Psoas muscle (tissue), 8 donors: ENCODE measurements around the gene CT47A7. TPM values are rescaled to one million over a fixed set of nuclear protein-coding genes. Genes with fewer than 3 reads are reported as not detected.
"Not testable (repeated sequence)": the region's sequence is repeated elsewhere in the genome, so short reads cannot be mapped to it uniquely, and the experiment has no call there.

Experiments
- ATAC-seq, 4 donors: fragments of 200-7000 bp; cut with Tn5 transposase; one replicate each; pipeline ENCODE4 v1.9.1; 2020; ENCODE audit warnings: moderate library complexity in 3 of 4, mild to moderate bottlenecking in 2 of 4
- DNase-seq, 2 donors: peaks; one replicate each; pipeline ENCODE4 v3.0.0-alpha.2; 2020
- H3K27ac ChIP-seq: fragments of 200-600 bp; one replicate; pipeline ENCODE4 v1.8.0; 2022
- H3K27me3 ChIP-seq, 3 donors: fragments of 200-600 bp in 1 of 3; one replicate each; pipeline versions ENCODE4 v1.6.1 to v1.8.0; 2013 to 2022; ENCODE audit warnings: low read length in 2 of 3, mild to moderate bottlenecking in 2 of 3, moderate library complexity in 1 of 3; ENCODE audit not compliant: insufficient read depth in 3 of 3
- H3K36me3 ChIP-seq, 2 donors: fragments of 200-600 bp in 1 of 2; one replicate each; pipeline versions ENCODE4 v1.6.1 to v1.8.0; 2013 to 2022; ENCODE audit warnings: low read depth in 1 of 2, mild to moderate bottlenecking in 1 of 2, moderate library complexity in 1 of 2; ENCODE audit not compliant: insufficient read depth in 1 of 2
- H3K4me1 ChIP-seq: fragments of 200-600 bp; one replicate; pipeline ENCODE4 v1.8.0; 2022
- H3K4me3 ChIP-seq: fragments of 200-600 bp; one replicate; pipeline ENCODE4 v1.8.0; 2022; ENCODE audit warnings: mild to moderate bottlenecking
- H3K9me3 ChIP-seq: fragments of 200-600 bp; one replicate; pipeline ENCODE4 v1.8.0; 2022
- CTCF ChIP-seq: fragments of 200-600 bp; IDR thresholded peaks from one replicate; pipeline ENCODE4 v1.8.0; 2022; ENCODE audit warnings: antibody characterized with exemption
- WGBS, 3 donors: extraction: QIAGEN DNeasy Blood & Tissue Kit; methylation state at CpG; one replicate each; pipeline versions ENCODE4 v1.1.6 to v1.1.7; 2013; 5-methylcytosine and 5-hydroxymethylcytosine counted together
- intact Hi-C, 2 donors: fragments of 100-400 bp; cut with DNase I; formaldehyde crosslinking; loops; one replicate each; pipeline versions ENCODE4 v1.11.0 to v1.14.2; 2022
- long read RNA-seq, 2 donors: library from polyadenylated mRNA; unstranded; transcript quantifications; one replicate each; pipeline ENCODE4 v2.0.0, GENCODE V29; 2021
- polyA plus RNA-seq, 3 donors: library from polyadenylated mRNA; stranded (reverse); fragments of 200-250 nt; gene quantifications; one replicate each; pipeline ENCODE4 v1.2.3, GENCODE V29; 2013
- total RNA-seq, 4 donors: library from RNA; stranded (reverse); fragmentation: NEBNext Ultra II Directional in 2 of 4; extraction: Animal tissue kit (Norgen Biotek cat#: 25700) in 2 of 4; gene quantifications; one replicate each; pipeline versions ENCODE4 v1.2.1 to v1.2.4, GENCODE V29; 2021 to 2023
- donor health status: healthy with polysubstance abuse.
- donor health status: DM: no; HTN: no; CAD: no; lungs with moderate emphysema.
- donor health status: Bipolar disorder and iron deficiency.
- donor health status: healthy.
- donor health status: DM: yes; HTN: yes; CAD: no.
- donor health status: DM: no; HTN: no; CAD: no.
- donor health status: DM: no; HTN: no; CAD: no.
- donor health status: DM: yes; HTN: yes; CAD: no.

Gene CT47A7
- not detected for total RNA-seq
- polyA plus RNA-seq = not detected
- long read RNA-seq, donor 1 = 0 reads
- long read RNA-seq, donor 2 = 0 reads

GRCh38 chrX:120956500-120956899 lies at the start of gene CT47A7:
CT47A7 (minus strand) TSS chrX:120956600; CDS start chrX:120956345, 255 bp downstream.
- H3K36me3 ChIP-seq, ATAC-seq, H3K4me1 ChIP-seq, H3K4me3 ChIP-seq, H3K9me3 ChIP-seq, DNase-seq, intact Hi-C loops, H3K27me3 ChIP-seq, H3K27ac ChIP-seq: not testable (repeated sequence)
- WGBS, 3 donors = no CpG with 5 or more reads among the region's 7 CpGs

DNA sequence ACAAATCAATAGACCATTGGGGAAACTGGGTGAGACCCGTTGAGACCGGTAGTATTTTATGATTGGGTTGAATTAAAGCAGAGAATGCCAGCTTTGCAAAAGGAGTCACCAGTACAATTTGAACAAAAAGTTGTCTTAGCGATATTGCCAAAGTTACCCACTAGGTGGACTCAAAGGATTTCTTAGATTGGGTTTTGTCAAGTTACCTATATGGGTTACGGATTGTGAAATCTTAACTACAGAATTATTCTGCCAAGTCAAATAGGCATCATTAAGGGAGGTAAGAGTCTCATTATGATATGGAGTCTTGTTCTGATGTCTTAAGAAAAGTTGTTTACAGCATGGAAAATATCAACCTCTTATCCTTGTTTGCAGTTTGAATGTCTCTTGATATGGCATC lies 44.2 kb upstream of the CT47A7 start:
- intact Hi-C loops = no loop called here

DNA sequence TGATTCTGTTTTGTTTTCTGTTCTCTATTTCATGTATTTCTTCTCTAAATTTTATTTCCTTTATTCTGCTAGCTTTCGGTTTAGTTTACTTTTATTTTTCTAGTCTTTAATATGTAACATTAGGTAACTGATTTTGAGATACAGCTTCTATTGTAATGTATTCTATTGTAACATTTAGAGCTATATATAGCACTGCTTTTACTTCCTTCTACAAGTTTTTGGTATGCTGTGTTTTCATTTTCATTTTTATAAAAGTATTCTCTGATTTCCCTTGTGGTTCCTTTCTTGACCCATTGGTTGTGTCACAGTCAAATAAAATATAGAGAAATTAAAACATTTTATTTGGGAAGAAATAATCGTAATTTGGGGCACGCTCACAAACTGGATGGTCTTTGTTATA lies 43.0 kb upstream of the CT47A7 start:
- Histone ChIP-seq H3K4me1 (no peaks in the 10 kb centered on the region), H3K27ac (no peak overlapping the region), H3K27me3 (no peaks in the 10 kb centered on the region), H3K36me3 (no peaks in the 10 kb centered on the region), H3K9me3 (no peaks in the 10 kb centered on the region), H3K4me3 (no peak overlapping the region)
- intact Hi-C loops = no loop called here
- TF ChIP-seq CTCF = no peak
- 76 to 89% (median 87%) methylated on average over 3 of the region's 3 CpGs for WGBS, 3 donors
- no peak for DNase-seq
- no peak for ATAC-seq

More for the DNA sequence above, 44.2 kb upstream of the CT47A7 start:
- ATAC-seq (no peak), DNase-seq (no peak)
- 55 to 62% (median 61%) methylated on average over 4 of the region's 4 CpGs for WGBS, 3 donors
- Histone ChIP-seq H3K27me3 (no peaks in the 10 kb centered on the region), H3K27ac (no peak overlapping the region), H3K4me3 (no peak overlapping the region), H3K36me3 (no peaks in the 10 kb centered on the region), H3K4me1 (no peaks in the 10 kb centered on the region), H3K9me3 (no peaks in the 10 kb centered on the region)
- no peak for TF ChIP-seq CTCF

DNA sequence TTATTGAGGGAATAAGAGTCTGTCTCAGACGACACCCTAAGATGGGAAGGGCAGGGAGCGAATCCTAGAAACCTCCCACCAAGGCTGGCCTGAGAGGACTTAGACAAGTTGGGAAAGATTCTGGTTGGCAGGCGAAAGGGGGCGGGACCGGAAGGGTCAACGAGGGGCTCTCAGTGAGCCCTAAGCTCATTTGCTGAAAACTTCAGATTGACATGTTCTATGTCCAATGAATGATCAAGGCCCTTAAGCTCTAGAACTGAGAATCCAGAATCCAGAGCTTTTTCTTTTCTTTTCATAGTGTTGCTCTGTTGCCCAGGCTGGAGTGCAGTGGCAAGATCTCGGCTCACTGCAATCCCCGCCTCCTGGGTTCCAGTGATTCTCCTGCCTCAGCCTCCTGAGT lies 29.3 kb upstream of the CT47A7 start, which contains the start of gene CT47A1:
TSS of gene CT47A1 (minus strand) at position 101 of the 400 bp plus-strand sequence. CDS start 231 bp downstream, outside the sequence.
- H3K36me3 ChIP-seq, DNase-seq, H3K4me1 ChIP-seq, H3K4me3 ChIP-seq, ATAC-seq, H3K27me3 ChIP-seq, H3K9me3 ChIP-seq, H3K27ac ChIP-seq, intact Hi-C loops: not testable (repeated sequence)
- no CpG with 5 or more reads among the region's 8 CpGs for WGBS, 3 donors

Other genes with a start within 250 kb of the CT47A7 start
- gene CT47B1, start 80.7 kb downstream of the CT47A7 start, total RNA-seq = not detected
- not detected for gene CT47B1, start 80.7 kb downstream of the CT47A7 start, polyA plus RNA-seq
- gene CT47A11, start 19.4 kb downstream of the CT47A7 start, total RNA-seq = not detected
- not detected for gene CT47A11, start 19.4 kb downstream of the CT47A7 start, polyA plus RNA-seq
- not detected for gene CT47A10, start 14.6 kb downstream of the CT47A7 start, total RNA-seq
- not detected for gene CT47A10, start 14.6 kb downstream of the CT47A7 start, polyA plus RNA-seq
- gene CT47A9, start 9.7 kb downstream of the CT47A7 start, total RNA-seq = not detected
- not detected for gene CT47A9, start 9.7 kb downstream of the CT47A7 start, polyA plus RNA-seq
- not detected for gene CT47A8, start 4.9 kb downstream of the CT47A7 start, total RNA-seq
- gene CT47A8, start 4.9 kb downstream of the CT47A7 start, polyA plus RNA-seq = not detected
- not detected for gene CT47A6, start 4.9 kb upstream of the CT47A7 start, total RNA-seq
- gene CT47A6, start 4.9 kb upstream of the CT47A7 start, polyA plus RNA-seq = not detected
- gene CT47A5, start 9.7 kb upstream of the CT47A7 start, total RNA-seq = not detected
- gene CT47A5, start 9.7 kb upstream of the CT47A7 start, polyA plus RNA-seq = not detected
- gene CT47A4, start 14.6 kb upstream of the CT47A7 start, total RNA-seq = not detected
- not detected for gene CT47A4, start 14.6 kb upstream of the CT47A7 start, polyA plus RNA-seq
- not detected for gene CT47A3, start 19.5 kb upstream of the CT47A7 start, total RNA-seq
- gene CT47A3, start 19.5 kb upstream of the CT47A7 start, polyA plus RNA-seq = not detected
- not detected for gene CT47A2, start 24.3 kb upstream of the CT47A7 start, total RNA-seq
- not detected for gene CT47A2, start 24.3 kb upstream of the CT47A7 start, polyA plus RNA-seq
- not detected for gene CT47A1, start 29.2 kb upstream of the CT47A7 start, total RNA-seq
- not detected for gene CT47A1, start 29.2 kb upstream of the CT47A7 start, polyA plus RNA-seq
- gene GLUD2, start 91.0 kb upstream of the CT47A7 start, total RNA-seq = under 1 TPM; 0.28 to 0.54 (median 0.36) TPM
- gene GLUD2, start 91.0 kb upstream of the CT47A7 start, polyA plus RNA-seq = under 1 TPM; 0.31 to 0.36 (median 0.32) TPM